ENCODE results near the gene APBB2.

- TF ChIP-seq NR2C2 (CRISPR knock-in tag; IDR thresholded peaks at IDR 0.05) (no peak), CTCF (IDR thresholded peaks at IDR 0.05) (no peak)
These were observed 2.1 kb upstream of the APBB2 start for GRCh38 chr4:41216294-41217019.
